ENCODE measurements around the gene PPP2R2B.

- TF ChIP-seq CTCF (IDR thresholded peaks at IDR 0.05) (no peak), POLR2A (IDR thresholded peaks at IDR 0.05) (no peak)
These were observed 293.8 kb downstream of the PPP2R2B start for GRCh38 chr5:146584750-146585149.

Measured in esophagus squamous epithelium (tissue), 4 donors.